GM19455 (cell line): ENCODE results near the gene DENND1B.
A peak's percentile ranks its signal among the peaks of the same experiment; 100 is the strongest.
"Not testable (repeated sequence)": the region's sequence is repeated elsewhere in the genome, so short reads cannot be mapped to it uniquely, and the experiment has no call there.

ENCODE experiments used
- ATAC-seq: cut with Tn5 transposase; IDR thresholded peaks from one replicate; pipeline ENCODE4 v1.9.1; 2021; ENCODE audit not compliant: unreplicated experiment

The DENND1B gene

DNA sequence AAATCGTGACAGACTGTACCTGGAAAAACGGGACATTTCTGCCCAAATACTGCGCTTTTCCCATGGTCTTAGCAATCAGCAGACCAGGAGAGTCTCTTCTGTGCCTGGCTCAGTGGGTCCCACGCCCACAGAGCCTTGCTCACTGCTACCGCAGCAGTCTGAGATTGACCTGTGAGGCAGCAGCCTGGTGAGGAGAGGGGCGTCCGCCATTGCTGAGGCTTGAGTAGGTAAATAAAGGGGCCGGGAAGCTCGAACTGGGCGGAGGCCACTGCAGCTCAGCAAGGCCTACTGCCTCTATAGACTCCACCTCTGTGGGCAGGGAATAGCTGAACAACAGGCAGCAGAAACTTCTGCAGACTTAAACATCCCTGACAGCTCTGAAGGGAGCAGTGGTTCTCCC, 203.1 kb downstream of the DENND1B start:
- ATAC-seq = no peak

DNA sequence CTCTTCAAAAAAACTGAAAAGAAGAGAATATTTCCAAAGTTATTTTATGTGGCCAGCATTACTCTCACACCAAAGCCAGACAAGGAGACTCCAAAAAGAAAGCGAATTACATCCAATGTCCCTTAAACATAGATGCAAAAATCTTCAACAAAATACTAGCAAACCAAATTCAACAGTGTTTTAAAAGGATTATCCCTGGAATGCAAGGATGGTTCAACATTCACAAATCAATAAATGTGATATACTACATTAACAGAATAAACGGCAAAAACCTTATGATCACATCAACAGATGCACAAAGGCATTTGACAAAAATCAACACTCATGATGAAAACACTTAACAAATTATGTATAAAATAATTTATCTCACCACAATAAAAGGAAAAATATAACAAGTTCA, 207.8 kb downstream of the DENND1B start:
- ATAC-seq = no peak

DNA sequence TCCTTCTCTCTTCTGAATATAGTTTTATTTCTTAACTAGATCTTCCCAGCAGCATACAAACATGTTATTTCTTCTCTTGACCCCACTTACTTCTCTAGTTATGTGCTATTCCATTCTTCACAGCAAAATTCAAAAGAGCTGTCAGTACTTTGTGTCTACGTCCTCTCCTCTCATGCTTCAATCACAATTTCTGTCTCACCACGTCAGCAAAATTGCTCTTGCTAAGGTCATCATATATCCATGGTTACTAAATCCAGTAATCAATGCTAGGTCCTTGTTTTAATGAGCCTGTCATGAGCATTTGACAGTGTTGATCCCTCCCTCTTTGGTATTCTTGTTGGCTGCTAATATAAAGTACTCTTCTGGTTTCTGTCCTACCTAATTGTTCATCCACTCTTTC, 214.2 kb downstream of the DENND1B start:
- no peak for ATAC-seq

DNA sequence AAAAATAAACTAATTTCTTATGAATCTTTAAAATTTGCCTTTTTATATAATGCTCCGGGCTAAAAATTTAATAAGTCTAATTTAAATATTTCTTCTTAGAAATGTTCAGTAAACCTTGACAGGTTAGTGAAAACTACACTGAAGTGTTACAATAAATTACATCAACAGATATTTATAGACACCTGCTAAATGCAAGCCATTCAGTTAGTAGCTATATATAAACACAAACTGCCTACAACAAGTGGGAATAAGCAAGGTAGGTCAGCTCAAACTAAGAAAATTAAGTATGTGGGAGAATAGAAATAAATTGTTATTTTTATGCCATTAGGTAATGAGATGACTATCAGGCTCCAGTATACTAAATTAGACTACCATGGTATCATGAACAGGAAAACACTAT, 215.6 kb downstream of the DENND1B start:
- no peak for ATAC-seq

DNA sequence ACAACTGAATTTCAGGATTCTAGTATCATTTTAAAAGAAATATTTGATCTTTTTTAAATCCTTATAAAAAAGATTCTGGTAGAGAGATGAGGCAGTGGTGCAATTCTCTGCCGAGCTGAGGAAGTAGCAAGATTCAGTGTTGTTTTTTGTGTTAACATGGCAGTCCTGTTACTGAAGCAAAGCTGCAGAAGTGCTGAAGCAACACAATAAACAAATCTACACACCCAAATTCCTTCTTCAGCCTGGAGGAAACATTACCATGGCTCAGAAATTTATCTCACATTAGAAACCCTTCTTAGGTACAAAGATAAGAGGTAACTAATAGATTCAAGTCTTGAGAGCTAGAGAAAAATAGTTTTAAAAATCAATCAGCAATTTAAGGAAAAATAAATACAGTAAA, 216.0 kb downstream of the DENND1B start:
- no peak for ATAC-seq

DNA sequence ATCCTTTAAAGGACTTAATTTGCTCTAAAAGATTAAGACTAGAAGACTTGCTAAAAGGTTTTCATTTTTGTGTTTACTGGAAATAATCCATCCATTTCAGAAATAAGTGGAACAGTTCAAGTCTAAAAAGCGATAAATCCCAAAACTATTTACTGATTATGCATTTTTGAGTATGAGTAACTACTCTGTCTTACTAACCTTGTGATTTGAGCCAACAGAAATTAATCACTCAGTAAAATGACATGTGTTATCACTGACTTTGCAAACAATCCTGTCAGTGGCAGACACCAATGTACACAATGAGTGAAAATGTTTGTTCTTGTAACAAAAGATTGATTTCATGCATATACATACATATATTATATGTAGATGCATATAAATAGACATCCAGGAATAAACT, 218.0 kb downstream of the DENND1B start:
- no peak for ATAC-seq

DNA sequence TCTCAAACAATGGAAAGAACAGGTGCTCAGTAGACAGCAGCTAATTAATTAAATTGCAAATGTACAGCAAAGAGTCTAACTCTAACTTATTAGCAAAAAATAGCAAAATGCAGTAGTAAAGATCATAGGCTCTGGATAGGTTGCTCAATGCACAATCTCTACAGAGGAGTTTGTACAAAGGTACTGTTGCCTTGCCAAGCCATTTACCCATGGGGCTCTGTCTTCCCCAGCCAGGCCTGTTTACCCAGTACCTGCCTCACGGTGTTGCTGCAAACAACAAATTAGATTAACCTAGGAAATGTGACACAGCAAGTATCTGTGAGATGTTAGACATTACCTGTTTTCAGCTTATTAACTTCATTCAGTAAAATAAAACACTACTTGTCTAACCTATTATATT, 222.0 kb downstream of the DENND1B start:
- ATAC-seq = no peak

DNA sequence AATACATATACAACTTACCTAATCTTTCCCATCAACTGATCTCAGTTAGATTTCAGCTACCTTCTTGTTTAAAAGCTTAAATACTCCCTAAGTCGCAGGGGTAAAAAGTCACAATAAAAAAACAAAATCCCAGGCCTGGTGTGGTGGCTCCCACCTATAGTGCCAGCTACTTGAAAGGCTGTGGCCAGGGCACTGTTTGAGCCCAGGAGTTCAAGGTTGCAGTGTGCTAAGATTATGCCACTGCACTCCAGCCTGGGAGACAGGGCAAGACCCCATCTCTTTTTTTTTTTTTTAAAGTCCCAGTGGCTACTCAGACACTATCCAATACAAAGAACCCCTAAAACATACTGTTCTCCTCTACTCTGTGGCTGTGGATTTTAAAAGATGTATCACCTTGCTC, 228.3 kb downstream of the DENND1B start:
- no peak for ATAC-seq

DNA sequence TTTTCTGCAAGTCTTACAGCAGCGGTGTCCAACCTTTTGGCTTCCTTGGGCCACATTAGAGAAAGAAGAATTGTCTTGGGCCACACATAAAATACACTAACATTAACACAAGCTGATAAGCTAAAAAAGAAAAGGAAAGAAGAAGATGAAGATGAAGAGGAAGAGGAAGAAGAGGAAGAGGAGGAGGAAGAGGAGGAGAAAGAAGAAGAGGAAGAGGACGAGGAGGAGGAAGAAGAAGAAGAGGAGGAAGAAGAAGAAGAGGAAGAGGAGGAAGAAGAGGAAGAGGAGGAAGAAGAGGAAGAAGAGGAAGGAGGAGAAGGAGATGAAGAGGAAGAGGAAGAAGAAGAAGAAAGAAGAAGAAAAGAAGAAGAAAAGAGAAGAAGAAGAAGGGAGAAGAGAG, 230.7 kb downstream of the DENND1B start:
- no peak for ATAC-seq

DNA sequence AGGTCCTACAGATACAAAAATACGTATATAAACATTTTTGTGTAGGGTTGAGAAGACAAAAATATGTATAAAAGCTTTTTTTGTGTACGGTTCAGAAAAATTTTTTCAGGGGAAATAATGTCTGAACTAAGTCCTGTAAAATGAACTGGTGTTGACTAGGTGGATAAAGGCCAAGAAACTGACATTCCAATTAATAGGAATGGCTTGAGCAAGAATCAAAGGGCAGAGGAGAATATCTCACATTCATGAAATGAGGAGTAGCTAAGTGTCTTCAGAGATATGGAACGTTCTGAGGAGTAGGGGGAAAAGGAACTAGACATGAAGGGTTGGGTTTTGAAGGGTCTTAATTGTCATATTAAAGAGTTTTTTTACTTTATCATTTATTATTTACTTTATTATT, 231.2 kb downstream of the DENND1B start:
- ATAC-seq = no peak

DNA sequence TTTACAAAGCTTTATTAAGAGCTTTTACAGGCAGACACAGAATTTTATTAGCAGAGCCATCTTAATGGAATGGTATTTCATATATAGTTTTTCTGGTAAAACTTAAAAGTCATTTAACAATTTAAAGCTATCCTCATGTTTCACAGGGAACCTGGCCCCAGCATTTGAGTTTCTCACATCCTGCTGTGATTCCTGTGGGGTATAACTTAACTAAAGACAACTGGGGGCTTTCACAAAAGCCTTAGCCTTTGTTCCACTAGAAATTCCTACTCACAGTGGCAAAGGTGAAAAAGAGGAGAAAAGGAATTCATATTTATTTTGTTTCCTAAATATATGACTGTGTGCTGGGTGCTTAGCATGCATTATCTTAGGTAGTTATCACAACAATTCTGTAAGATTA, 233.9 kb downstream of the DENND1B start:
- no peak for ATAC-seq

DNA sequence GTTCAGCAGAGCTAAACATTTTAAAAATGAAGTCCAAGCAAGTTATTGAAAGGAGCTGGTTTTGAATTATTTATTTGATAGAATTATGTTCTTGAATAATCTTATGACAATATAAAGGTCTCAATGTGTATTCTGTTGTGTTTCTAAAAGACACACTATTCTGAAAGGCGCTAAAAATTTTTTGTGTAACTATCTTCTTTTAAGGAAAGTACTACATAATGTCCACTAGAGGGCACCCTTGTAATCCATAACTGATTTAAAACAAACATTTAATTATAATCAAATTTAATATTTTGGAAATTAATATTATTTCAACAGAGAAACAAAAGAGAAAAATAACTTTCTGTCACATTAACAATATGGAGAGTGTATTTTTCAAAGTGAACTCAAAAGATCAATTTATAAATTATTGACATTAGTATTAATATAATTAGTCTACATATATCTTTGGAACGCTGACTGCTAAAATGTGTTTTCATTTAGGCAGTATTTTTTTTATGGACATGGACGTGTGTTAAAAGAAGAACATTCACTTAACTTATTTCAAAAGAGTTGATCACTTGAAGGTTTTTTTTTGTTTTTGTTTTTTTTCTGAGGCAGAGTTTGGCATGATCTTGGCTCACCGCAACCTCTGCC, 248.4 kb downstream of the DENND1B start:
- ATAC-seq = no peak

DNA sequence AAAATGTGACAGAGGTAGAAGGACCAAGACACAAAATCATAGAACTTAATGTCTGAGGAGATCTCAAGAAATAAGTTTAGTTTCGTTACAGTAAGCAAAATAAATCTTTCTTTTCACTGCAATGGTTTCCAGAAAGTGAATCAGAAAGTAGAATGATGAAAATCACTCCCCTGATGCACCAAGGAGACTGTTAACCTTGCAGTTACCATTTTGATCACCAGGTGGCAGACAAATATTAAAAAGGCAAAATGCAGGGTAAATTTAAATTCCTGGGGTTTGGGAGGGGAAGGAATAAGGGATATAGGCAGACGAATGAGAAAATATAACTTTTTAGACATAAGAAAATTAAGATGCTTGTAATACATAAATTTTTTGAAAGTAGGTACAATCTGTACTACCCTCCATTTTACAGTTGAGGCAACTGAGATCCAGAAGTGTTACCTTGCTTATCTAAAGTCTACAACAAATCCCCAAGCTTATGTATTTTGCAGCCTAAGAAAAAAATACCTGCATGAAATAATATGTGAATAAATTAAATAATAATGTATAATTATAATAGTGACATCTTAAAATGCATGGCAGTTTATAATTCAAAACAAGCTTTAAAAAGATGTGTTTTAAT, 254.1 kb downstream of the DENND1B start:
- peak; percentile 81 for ATAC-seq

DNA sequence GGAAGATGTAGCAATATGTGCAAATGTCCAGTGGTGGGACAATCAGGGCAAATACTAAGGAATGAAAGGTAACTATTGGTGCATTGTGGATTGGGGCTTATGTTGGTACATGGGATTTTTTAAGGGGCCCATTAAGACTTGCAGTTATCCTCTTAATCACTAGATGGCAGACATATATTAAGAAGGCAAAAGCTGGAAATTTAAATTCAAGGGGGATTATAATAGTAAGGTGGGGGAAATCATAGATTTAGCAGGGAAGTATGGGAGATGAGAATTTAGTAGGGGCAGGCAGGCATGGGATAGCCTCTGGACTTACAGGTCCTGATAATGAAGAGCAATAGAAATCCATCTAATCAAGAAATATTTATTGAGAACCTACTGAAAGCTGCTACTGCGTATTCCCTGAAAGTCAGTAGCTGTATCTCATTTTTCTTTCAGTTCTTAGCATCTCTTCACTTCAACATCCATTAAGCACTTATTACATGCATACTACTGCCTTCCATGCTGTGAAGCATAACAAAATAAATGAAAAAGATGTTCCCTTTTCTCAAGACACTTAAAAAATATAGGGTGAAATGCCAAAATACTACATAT, 255.4 kb downstream of the DENND1B start:
- no peak for ATAC-seq

DNA sequence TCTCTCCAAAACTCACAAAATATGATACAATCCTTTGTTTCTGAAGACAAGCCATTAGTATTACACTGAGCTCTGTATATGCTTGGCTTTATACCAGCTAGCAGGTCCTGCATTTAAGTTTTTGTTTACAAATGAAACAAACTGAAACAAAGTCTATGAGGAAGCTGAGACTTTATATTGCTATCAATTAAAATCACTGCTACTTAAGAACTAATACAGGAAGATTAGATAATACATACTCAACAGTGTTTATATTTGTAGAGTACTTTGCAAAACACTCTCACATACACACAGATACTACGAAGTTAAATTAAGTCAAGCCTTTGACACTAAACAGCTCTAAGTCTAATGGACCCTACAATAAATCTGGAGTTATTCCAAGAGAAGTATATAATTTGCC, 259.9 kb downstream of the DENND1B start:
- no peak for ATAC-seq

DNA sequence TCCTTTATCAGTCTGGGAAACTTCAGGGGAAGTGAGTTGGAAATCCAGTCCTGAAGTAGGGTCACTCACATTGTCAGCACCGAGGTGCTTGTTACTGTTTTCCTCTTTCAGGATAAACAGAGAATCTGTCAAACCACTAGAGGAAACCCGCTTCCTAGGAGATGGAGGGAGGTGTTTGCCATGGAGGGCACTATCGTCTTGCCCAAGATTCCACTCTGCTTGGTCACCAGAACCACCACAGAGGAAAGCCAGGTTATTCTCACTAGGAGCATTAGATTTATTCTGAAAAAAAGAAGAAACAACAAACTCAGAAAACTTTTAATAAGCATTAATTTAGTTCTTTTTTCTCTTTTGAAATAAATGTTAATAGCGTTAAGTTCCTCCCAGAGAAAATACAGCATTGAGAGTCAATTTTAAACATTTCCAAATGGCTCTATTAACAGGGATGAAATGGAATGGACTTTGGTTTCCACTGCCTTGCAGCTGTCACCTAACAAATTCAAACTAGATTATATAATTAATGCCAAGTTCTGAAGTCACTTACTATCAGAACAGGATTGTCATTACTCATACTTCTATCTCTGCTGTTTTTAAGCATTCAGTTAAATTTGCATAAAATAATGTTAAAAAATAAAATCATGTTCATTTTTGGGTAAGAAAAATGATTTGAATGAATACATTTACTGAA, 264.4 kb downstream of the DENND1B start:
- no peak for ATAC-seq

DNA sequence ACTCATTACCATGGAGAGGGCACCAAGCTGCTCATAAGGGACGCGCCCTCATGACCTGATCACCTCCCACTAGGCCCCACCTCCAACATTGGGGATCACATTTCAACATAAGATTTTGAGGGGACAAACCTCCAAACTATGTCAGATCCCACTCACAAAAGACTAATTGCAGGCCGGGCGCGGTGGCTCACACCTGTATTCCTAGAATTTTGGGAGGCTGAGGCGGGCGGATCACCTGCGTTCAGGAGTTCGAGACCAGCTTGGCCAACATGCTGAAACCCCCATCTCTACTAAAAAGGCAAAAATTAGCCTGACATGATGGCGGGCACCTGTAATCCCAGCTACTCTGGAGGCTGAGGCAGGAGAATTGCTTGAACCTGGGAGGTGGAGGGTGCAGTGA, 278.6 kb downstream of the DENND1B start:
- ATAC-seq = no peak

DNA sequence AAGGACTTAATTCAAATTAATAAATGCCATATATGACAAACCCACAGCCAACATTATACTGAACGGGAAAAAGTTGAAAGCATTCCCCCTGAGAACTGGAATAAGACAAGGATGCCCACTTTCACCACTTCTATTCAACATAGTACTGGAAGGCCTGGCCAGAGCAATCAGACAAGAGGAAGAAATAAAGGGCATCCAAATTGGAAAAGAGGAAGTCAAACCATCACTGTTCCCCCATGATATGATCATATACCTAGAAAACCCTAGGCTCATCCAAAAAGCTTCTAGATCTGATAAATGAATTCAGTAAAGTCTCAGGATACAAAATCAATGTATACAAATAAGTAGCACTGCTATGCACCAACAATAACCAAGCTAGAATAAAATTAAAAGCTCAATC, 283.8 kb downstream of the DENND1B start:
- ATAC-seq = not testable (repeated sequence)

DNA sequence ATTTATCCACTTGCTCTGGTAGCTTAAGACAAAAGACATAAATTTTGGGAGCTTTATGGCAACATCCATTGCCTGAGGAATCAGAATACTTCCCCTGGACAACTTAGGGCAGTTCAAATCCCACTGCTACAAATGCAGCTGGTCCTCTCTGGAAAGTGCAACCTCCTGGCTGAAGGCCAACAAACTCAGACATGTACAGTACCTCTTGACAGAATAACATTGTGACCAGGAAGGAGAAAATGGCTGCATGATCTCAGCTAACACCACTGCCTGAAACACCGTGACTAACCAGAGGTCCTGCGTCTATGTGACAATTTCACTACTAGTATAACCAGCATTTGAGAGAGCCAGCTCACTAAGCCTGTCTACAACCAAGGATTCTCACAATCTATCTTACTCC, 288.3 kb downstream of the DENND1B start:
- no peak for ATAC-seq

DNA sequence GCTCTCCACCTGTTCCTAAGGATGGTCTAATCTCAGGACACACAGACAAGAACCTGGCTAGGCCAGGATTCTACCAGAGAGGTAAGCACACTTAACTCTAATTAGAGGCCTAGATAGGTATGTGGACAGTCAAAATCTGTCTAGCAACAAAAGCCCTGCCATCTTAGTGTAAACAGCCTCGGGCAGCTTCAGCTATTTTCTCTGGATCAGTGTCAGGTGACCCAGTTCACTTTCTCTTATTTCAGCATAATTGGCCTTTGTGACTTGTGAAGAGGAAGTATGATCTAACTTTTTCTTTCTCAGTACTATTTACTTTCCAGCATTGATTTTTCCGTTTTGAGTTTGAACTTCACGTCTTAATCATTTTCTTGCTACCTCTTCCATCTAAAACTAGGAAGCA, 289.5 kb downstream of the DENND1B start:
- no peak for ATAC-seq

DNA sequence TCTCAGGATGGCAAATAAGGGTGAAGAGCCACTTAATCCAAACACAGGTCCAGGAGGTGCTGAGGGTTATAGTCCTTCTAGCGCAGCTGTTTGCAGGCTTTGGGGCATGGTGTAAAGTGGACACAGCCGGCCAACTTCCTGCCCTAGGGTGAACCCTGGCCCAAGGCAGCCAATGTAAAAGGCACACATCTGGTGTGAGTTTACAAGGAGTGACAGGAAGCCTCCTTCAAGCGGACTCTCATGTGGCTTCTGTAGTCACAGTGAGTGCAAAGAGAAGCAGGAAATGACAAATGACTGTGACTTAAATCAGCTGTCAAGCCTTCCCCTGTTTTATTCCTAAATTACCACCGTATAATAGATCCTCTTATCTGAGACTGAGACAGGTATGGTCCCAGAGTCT, 294.2 kb downstream of the DENND1B start:
- no peak for ATAC-seq

DNA sequence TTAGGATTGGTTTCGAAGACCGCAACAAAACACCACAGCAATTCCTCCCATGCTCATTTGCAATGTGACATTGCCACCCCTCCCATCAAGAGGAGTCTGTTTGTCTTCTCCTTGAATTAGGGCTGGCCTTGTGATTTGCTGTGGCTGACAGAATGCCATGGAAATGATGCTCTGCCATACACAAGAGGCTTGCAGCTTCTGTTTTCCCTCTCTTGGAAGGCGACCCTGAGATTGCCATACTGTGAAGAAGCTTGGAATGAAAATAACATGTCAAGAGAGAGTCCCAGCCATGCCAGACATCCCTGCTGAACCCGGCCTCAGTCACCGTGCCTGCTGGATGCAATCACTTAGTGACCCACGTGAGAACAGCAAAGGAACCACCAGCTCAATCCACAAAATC, 294.8 kb downstream of the DENND1B start:
- ATAC-seq = no peak
